Renal cortical epithelial cell (primary cell): ENCODE measurements around the gene ANKRD29. TPM values are rescaled to one million over a fixed set of nuclear protein-coding genes. Genes with fewer than 3 reads are reported as not detected.

Experiments
- DNase-seq: peaks from one replicate; pipeline ENCODE4 v3.0.0-alpha.2; 2011; ENCODE audit warnings: low read depth
- total RNA-seq: library from RNA; depleted of rRNA; stranded (reverse); fragments of >200 nt; gene quantifications from 2 replicates; pipeline ENCODE4 v1.2.3, GENCODE V29; 2014

Gene ANKRD29
- total RNA-seq, result 7.1 and 7.2 TPM in 2 replicates

- DNase-seq, result no peak
Observed at GRCh38 chr18:23662309-23663263, at the start of gene ANKRD29. TSS of gene ANKRD29 (minus strand) at chr18:23662911. CDS start at chr18:23662730, 181 bp downstream.

GRCh38 chr18:23712445-23712844, 49.7 kb upstream of the ANKRD29 start:
- peak; percentile 47 for DNase-seq

GRCh38 chr18:23711426-23711825, 48.7 kb upstream of the ANKRD29 start:
- DNase-seq, result no peak

GRCh38 chr18:23710946-23711345, 48.2 kb upstream of the ANKRD29 start:
- DNase-seq, result no peak

- DNase-seq, result peak; percentile 63
Observed at GRCh38 chr18:23710068-23710527, 47.4 kb upstream of the ANKRD29 start.

- DNase-seq, result no peak
Observed at GRCh38 chr18:23706971-23707640, 44.4 kb upstream of the ANKRD29 start.

GRCh38 chr18:23704806-23705205, 42.1 kb upstream of the ANKRD29 start:
- DNase-seq, result no peak

- DNase-seq, result no peak
Observed at GRCh38 chr18:23703987-23704384, 41.3 kb upstream of the ANKRD29 start.

GRCh38 chr18:23703057-23703986, 40.6 kb upstream of the ANKRD29 start:
- peak; percentile 70 for DNase-seq

GRCh38 chr18:23702606-23703005, 39.9 kb upstream of the ANKRD29 start:
- DNase-seq, result no peak

GRCh38 chr18:23701544-23702064, 38.9 kb upstream of the ANKRD29 start:
- no peak for DNase-seq

- DNase-seq, result no peak
Observed at GRCh38 chr18:23701017-23701416, 38.3 kb upstream of the ANKRD29 start.

- DNase-seq, result no peak
Observed at GRCh38 chr18:23694637-23695430, 32.1 kb upstream of the ANKRD29 start.

- DNase-seq, result no peak
Observed at GRCh38 chr18:23693846-23694245, 31.1 kb upstream of the ANKRD29 start.

- DNase-seq, result no peak
Observed at GRCh38 chr18:23690505-23691068, 27.9 kb upstream of the ANKRD29 start.

- DNase-seq, result no peak
Observed at GRCh38 chr18:23689616-23690504, 27.1 kb upstream of the ANKRD29 start.

GRCh38 chr18:23689031-23689615, 26.4 kb upstream of the ANKRD29 start, which contains the start of gene LAMA3:
TSS of gene LAMA3 (plus strand) at chr18:23689453. CDS start at chr18:23689684, 231 bp downstream.
- DNase-seq, result peak; percentile 16

GRCh38 chr18:23688528-23688927, 25.8 kb upstream of the ANKRD29 start:
- no peak for DNase-seq
